HG02970 (cell line): ENCODE results near the gene GRIK5.
"Not testable (repeated sequence)": the region's sequence is repeated elsewhere in the genome, so short reads cannot be mapped to it uniquely, and the experiment has no call there.

Source experiments
- ATAC-seq: cut with Tn5 transposase; IDR thresholded peaks from one replicate; pipeline ENCODE4 v1.9.1; 2021; ENCODE audit warnings: mild to moderate bottlenecking, moderate library complexity, moderate number of reproducible peaks; ENCODE audit not compliant: unreplicated experiment, low FRiP score

Gene GRIK5

DNA sequence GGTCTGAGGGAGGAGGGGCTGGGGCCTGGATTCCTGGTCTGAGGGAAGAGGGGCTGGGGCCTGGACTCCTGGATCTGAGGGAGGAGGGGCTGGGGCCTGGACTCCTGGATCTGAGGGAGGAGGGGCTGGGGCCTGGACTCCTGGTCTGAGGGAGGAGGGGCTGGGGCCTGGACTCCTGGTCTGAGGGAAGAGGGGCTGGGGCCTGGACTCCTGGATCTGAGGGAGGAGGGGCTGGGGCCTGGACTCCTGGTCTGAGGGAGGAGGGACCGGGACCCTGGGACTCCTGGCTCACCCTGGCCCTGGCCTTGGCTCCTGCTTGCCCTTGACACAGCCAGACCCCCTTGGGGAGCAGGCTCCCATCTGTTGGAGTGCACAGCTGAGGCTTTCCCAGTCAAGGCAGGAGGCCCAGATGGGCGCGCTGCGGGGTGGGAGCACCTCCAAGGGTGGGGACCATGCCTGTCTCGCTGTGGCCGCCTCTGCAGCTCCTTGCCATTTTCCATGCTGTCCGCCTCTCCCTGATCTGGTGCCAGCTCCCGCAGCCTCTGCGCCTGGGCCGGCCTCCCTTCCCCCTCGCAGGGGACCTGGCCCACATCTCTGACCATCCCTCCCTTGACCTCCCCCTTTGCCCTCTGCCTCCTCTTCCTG is 78.0 kb downstream of the GRIK5 start:
- not testable (repeated sequence) for ATAC-seq

DNA sequence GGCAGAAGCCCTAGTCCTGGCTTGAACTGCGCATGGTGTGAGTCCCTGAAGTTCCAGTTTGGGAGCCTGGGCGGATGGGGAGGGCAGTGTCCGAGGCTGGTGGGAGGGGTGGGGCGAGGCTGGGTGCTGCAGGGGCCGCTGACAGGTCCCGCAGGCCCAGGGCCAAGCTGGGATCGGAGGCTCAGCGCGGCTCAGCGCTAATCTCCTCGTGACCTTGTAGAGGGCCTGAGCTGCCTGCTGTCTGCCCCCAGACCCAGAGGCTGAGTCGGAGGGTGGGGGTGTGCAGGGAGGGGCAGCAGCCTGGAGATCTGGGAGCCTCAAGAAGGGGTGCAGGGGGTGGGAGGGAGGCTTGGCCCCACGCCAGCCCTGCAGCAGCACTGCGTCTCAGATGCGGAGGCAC is 79.0 kb downstream of the GRIK5 start:
- no peak for ATAC-seq

DNA sequence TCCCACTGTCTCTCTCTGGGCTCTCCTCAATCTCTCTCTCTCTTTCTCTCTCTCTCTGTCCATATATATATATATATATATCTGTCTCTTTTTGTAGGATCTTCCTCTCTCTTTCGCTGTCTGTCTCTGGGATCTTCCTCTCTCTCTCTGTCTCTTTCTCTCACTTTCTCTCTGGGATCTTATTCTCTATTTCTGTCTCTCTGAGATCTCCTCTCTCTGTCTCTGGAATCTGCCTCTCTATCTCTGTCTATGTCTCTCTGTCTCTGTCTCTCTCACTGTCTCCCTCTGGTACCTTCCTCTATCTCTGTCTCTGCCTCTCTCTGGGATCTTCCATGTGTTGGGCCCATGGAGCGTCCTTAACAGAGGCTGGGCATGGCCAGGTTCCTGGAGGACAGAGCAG is 79.4 kb downstream of the GRIK5 start:
- ATAC-seq = no peak

DNA sequence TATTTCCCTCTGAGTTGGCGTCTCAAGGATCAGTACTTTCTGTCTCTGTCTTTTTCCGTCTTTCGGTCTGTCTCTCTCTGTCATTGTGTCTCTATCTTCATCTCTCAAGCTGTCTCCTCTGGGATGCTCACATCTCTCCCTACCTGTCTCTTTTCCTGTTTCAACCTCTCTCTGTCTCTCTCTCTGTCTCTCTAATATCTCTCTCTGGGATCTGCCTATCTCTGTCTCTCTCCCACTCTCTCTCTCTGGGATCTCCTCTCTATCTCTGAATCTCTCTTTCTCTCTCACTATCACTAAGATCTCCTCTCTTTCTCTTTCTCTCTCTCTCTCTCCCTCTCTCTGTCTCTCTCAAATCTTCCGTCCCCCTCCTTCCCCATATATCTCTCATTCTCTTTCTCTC is 80.0 kb downstream of the GRIK5 start:
- ATAC-seq = no peak

DNA sequence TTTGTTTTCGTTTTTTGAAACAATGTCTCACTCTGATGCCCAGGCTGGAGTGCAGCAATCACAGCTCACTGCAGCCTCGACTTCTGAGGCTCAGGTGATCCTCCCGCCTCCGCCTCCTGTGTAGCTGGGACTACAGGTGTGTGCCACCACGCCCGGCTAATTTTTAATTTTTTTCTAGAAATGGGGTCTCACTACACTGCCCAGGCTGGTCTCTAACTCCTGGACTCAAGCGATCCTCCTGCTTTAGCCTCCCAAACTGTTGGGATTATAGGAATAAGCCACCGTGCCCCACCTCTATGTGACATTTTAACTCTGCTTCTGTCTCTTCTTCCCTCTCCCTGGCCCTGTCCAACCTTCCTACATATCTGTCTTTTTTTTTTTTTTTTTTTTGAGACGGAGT is 81.1 kb downstream of the GRIK5 start:
- no peak for ATAC-seq

DNA sequence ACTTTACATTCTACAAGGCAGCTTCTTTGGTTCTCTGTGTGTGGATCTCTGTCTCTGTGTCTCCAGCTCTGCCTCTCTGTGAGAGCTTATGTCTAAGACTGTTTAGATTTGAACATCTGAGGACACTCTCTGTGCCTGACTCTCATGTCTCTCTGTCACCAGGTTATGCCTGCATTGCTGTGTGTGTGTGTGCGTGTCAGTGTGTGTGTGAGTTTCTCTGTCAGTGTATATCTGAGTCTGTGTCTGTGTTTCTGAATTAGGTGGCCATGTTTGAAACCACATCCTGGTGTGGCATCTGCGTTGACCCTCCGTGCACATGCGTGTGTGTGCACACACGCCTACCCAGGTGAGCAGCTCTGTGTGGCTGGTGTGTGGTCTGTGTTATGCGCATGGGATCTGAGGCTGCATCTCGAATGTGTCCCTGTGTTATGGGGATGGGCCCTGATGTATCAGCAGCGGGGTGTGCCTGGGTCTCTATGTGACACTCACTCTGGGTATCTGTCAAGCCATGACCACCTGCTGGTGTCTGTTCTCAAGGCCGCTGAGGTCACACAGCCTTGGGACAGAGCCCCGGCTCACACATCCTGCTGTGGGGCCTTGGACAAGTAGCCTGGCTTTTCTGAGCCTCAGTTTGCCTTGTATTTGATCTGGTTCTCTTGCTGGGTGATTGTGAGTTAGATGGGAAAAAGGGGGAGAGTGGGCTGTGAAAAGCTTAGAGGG is 82.7 kb downstream of the GRIK5 start:
- no peak for ATAC-seq

DNA sequence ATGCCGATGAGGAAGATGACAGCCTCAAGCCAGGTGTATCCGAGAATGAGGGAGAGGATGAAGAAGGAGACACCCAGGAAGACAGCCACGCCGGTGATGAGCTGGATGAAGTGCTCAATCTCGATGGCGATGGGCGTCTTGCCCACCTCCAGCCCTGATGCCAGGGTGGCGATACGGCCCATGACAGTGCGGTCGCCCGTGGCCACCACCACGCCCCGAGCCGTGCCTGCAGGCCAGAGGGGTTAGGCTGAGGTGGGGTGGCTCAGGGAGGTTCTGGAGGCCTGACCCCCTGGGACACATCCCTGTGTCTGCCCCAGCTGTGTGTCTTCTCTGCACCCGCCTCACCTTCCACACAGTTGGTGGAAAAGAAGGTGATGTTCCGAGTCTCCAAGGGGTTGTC is 85.0 kb downstream of the GRIK5 start:
- no peak for ATAC-seq

DNA sequence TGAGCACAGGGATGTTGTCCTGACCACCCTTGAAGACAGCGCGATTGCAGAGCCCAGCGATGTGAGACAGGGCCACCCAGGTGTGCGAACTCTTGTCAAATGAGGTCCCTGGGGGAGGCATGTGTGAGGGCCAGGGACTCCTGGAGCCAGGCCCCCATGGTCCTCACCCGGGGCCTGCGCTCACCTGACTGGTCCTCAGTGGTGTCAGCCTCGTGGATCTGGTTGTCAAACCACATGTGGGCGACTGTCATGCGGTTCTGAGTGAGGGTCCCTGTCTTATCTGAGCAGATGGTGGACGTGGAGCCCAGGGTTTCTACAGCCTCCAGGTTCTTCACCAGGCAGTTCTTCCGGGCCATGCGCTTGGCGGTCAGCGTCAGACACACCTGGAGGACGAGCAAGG is 88.3 kb downstream of the GRIK5 start:
- ATAC-seq = no peak

DNA sequence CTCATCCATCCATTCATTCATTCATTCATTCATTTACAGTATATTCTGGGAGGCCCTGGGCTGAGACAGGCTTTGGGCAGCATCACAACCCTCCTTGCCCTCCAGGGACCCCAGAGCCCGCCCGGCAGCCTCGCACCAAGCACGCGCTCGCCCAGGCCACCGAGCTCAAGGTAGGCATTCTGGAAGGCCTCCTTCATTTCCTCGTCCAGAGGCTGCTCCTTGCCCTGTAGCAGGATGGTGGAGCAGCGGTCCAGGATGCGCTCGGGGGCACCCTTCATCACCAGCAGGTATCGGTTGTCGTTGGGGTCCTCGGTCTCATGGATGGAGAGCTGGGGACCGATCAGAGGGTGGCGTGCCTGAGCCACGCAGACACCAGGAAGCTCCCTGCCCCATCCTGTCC is 91.5 kb downstream of the GRIK5 start:
- ATAC-seq = no peak

DNA sequence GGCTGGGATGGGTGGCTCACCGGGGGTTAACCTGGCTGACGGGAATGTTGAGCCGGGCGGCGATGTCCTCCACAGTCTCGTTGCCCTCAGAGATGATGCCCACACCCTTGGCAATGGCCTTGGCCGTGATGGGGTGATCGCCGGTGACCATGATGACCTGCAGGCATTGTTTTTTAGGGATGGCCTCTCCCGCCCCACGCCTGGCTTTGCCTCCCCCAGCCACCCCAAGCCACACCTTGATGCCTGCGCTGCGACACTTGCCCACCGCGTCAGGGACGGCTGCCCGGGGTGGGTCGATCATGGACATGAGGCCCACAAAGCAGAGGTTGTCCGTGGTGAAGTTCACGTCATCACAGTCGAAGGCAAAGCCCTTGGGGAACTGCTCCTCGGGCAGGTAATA is 92.1 kb downstream of the GRIK5 start:
- no peak for ATAC-seq

DNA sequence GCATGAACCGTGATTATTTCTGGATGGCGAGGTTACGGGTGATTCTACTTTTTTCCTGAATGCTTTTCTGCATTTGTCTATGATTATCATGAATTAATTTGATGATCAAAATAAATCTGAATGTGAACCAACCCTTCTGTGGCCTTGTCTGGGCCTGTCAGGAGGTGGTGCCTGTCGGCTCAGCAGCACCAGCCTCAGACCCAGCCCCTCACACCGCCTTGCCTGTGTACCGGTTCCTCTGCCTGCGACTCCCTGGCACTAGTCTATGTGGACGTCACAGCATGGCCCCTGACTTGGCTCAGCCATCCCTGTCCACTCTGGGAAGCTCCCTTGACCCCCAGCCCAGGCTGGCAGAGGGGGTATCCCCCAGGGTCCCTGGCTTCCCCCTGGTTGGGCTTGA is 95.4 kb downstream of the GRIK5 start:
- ATAC-seq = no peak

DNA sequence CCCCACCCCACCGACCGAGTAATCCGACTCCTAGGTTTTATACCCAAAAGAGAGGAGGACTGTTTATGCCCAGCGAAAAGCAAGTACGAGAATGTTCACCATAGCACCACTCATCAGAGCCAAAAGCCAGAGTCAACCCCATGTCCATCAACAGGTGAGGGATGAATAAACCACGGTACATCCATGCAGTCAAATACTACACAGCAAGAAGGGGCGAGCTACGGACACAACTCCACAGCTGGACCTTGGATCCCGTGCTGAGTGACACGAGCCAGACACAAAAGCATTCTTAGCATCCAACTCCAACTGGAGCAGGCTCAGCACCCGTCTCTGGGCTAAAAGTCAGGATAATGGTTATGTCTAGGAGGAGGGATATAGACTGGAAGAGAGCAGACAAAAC is 98.6 kb downstream of the GRIK5 start:
- no peak for ATAC-seq

DNA sequence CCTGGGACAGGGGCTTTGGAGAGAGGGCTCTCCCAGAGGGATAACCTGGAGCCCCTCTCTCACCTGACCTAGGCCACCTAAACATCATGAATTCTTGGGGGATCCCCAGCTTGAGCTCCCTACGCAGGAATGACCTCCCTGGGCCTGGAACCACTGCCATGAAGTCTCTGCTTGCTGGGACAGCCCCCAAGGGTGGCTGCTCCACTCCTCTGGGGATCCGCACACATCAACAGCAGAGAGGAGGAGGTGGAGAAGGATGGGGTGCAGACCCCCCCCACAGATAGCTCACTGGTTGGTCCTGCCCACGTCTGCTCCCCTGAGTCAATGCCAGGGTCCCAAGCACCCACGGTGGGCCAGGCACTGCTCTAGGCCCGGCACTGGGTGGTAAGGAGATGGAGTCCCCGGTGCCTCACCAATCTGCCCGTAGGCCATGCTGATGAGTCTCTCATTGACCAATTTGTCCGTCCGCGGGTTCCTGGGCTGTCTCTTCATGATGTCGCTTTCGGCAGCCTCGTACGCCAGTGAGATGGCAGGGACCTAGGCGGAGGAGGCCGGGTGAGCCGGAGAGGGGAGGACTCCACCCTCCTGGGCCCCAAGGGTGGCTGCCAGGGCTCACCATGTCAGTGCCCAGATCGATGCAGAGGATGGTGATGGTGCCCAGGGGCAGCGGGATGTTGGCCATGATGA is 100.1 kb downstream of the GRIK5 start:
- no peak for ATAC-seq

DNA sequence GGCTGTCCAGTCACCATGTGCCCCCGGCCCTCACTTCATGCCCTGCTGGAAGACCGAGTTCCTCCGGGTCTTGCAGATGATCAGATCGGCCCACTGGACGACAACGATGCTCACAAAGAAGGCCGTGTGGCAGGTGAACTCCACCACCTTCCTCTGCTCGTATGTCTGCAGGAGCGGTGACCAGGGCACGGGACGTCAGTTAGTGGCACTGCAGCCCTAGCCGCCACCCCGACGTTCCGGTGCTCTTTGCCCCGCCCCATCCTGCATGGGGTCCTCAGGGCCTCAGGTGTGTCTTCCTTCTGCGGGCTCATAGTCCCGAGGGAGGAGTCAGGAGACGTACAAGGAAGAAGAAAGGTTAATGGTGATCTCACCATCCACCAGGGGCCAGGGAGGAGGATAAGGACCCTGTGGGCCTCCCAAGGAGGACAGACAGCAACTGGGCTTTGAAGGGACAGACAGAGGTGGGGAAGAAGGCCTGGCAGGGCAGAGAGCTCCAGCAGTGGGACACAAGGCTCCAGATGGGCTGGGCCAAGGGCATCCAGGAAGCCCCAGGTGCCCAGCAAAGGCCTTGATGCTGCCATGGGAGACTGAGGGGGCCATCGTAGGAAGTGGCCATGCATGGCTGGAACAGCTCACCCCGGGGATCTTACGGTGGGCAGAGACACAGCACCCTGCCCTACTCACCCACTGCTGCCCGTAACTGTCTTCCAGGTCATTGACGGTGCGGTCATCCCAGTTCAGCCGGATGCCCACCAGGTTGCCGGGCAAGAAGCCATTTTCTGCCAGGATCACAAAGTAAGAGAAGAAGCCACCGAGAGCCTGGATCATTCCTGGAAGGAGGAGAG is 101.0 kb downstream of the GRIK5 start:
- ATAC-seq = no peak

DNA sequence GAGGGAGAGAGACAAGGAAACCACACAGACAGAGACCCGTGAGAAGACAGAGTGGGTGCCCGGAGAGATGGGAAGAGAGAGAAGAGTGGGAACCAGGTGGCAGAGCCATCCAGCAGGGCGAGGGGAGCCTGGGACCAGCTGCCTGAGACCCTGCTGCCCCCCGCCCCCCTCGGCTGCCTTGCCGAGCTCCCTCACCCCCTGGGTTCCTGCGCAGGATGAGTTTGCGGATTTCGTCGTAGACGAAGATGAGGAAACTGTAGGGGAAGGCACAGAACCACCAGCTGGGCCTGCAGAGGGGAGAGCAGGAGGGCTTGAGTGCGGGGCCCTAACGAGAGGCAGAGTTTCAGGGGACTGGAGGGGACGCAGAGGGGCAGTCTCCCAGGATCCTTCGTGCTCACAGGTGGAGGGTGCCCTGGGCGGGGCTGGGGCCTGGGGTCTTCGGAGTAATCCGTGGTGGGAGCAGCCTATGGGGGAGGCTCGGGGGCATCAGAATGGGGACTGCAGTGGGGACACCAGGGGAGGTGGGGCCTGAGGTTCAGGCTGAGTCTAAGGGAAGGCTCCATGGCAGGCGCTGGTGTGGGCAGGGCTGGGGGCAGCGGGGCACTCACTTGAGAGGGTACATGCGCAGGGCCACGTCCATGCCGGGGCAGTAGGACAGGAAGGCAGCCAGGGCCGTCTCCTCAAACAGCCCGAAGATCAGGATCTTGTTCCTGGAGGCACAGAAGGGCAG is 102.8 kb downstream of the GRIK5 start:
- no peak for ATAC-seq

DNA sequence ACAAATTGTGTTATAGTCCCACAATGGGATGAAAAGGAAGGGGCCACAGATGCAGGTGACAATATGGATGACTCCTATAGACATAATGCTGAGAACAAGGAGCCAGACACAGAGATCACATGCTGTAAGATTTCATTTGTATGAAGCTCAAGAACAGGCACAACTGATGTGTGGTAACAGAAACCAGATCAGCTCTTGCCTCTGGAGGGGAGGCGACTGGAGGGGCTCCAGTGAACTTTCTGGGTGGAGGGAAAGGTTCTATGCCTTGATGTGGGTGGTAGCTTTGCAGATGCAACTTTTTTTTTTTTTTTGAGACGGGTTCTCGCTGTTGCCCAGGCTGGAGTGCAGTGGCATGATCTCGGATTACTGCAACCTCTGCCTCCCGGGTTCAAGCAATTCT is 104.9 kb downstream of the GRIK5 start:
- no peak for ATAC-seq

DNA sequence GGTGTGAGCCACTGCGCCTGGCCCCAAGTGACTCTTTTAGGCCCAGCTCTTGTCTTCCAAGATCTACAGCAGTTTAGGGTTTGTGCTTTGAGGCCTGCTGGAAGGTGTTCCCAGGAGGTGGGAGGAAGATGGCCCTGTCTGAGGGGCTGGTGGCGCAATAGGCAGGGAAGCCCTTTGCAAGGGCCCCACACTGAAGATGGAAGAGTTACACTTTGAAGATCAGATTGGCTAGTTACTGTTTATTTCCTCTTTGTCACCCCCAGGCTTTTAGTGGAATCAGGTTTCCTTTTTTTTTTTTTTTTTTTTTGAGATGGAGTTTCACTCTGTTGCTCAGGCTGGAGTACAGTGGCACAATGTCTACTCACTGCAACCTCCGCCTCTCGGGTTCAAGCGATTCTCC is 109.0 kb downstream of the GRIK5 start:
- no peak for ATAC-seq

DNA sequence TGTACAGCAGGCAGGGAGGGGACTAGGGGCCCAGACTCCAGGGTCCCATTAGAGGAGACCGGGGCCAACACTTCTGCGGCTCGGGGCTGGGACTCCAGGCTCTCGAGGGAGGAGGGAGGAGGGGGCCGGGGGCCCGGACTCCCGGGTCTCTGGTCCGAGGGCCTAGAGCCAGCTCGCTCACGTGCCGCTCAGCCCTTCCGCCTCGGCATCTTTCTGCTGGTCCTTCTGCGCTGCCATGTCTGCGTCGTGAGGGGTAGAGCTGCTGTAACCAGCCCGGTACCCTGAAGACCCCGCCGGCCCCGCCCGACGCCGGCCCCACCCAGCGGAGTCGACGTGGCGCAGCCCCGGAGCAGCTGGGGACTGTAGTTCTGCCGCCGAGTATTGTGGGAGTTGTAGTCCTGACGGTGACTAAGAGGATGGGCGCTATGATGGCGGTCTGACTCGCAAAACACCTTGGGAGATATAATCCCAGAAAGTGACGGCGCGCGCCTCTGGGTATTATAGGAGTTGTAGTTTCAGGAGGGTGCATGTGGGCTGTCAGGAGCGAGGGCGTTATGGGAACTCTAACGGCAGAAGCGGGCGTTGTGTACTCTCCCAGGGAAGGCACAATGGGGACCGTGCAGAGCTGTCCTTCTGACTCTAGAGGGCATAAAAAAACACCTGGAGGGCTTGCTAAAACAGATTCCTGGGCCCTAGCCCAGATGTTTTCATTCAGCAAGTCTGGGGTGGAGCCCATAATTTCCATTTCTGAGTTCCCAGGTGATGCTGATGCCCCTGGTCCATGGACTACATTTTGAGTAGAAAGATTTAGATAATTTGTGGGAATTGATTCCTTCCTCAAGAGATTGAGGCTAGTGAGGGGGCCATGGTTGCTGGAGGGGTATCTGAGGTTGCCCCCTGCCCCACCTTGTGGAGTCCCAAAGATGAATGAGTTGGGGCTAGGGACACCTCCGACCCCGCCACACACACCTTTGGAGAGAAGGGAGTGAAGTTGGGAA is 110.7 kb downstream of the GRIK5 start, which contains the start of gene RABAC1:
Gene RABAC1 (minus strand): TSS at position 266 of the 998 bp plus-strand sequence. CDS start 29 bp downstream, at position 237.
- peak; percentile 62 for ATAC-seq
